OCI-LY3 (cell line): ENCODE data around the gene KRT38.
"Not testable (repeated sequence)": the region's sequence is repeated elsewhere in the genome, so short reads cannot be mapped to it uniquely, and the experiment has no call there.

Source experiments
- H2AFZ ChIP-seq: fragments of 200-600, 300-600 bp; shearing (Covaris generic); 2 replicates; pipeline ENCODE4 v1.6.0; 2014; ENCODE audit warnings: antibody characterized with exemption, low read depth, low read length
- H3K27ac ChIP-seq: fragments of 200-600, 300-600 bp; sonication (generic); 2 replicates; pipeline ENCODE4 v1.5.1; 2014; ENCODE audit warnings: mild to moderate bottlenecking, low read length, moderate library complexity, mixed read lengths
- H3K27me3 ChIP-seq: fragments of 200-600, 300-600 bp; sonication (generic); 2 replicates; pipeline ENCODE4 v1.6.1; 2014; ENCODE audit warnings: low read depth, low read length, mixed read lengths
- H3K36me3 ChIP-seq: fragments of 200-600, 300-600 bp; sonication (generic); replicated peaks from 2 replicates; pipeline ENCODE3; 2014; ENCODE audit warnings: low read depth, low read length, mixed read lengths
- H3K4me1 ChIP-seq: fragments of 300-600, 200-600 bp; sonication (generic); 2 replicates; pipeline ENCODE4 v1.6.1; 2014; ENCODE audit warnings: low read length, mixed read lengths
- H3K4me2 ChIP-seq: fragments of 200-600, 300-600 bp; sonication (generic); 2 replicates; pipeline ENCODE4 v1.6.1; 2014; ENCODE audit warnings: low read length, mixed read lengths
- H3K4me3 ChIP-seq: fragments of 300-600, 200-600 bp; sonication (generic); 2 replicates; pipeline ENCODE4 v1.5.1; 2014; ENCODE audit warnings: antibody characterized with exemption, mild to moderate bottlenecking, low read length, moderate library complexity
- H3K79me2 ChIP-seq: fragments of 300-600, 200-600 bp; shearing (Covaris generic); 2 replicates; pipeline ENCODE4 v1.6.1; 2014; ENCODE audit warnings: mild to moderate bottlenecking, low read length, mixed read lengths
- H3K9ac ChIP-seq: fragments of 300-600, 200-600 bp; shearing (Covaris generic); 2 replicates; pipeline ENCODE4 v1.6.0; 2014; ENCODE audit warnings: mild to moderate bottlenecking, low read length, moderate library complexity
- H3K9me3 ChIP-seq: fragments of 200-600, 300-600 bp; shearing (Covaris generic); 2 replicates; pipeline ENCODE4 v1.6.1; 2014; ENCODE audit warnings: low read length, mixed read lengths; ENCODE audit not compliant: insufficient read depth
- H4K20me1 ChIP-seq: fragments of 200-600, 300-600 bp; sonication (generic); 2 replicates; pipeline ENCODE4 v1.6.1; 2016; ENCODE audit warnings: low read length, mixed read lengths; ENCODE audit not compliant: insufficient read depth
- EZH2phosphoT487 ChIP-seq: fragments of 200-600 bp; shearing (Covaris generic); IDR thresholded peaks from 2 replicates; pipeline ENCODE4 v1.6.1; 2018; ENCODE audit warnings: antibody characterized with exemption, mixed run types, low read depth
- TF ChIP-seq, protein P1 (sequence below): fragments of 200-600, 300-600 bp; sonication (generic); IDR thresholded peaks from 2 replicates; pipeline ENCODE4 v1.5.1; 2014; ENCODE audit warnings: antibody characterized with exemption, low read length, low read depth

KRT38 gene

DNA sequence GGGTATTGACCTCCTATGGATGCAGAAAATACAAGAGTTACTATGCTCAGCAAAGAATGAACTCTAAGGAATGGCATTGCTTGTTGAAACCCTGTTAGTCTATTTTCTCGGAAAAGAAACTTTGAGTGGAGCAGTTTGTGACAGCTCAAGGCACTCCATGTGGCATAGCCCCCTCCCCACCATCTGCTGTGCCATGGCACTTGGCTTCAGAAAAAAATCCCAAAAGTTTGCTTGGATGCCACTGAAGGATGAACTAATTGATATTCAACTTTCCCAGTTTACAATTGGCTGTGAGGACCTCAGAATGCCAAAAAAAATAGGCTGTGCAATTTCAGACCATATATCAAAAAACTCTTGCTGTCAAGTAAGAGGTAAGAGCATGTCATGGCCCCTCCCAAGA is 45.2 kb downstream of the KRT38 start:
- H2AFZ ChIP-seq, result no peak overlapping the region
- H3K9ac ChIP-seq, result no peak overlapping the region
- no peak for TF ChIP-seq EZH2phosphoT487
- TF ChIP-seq, protein P1, sequence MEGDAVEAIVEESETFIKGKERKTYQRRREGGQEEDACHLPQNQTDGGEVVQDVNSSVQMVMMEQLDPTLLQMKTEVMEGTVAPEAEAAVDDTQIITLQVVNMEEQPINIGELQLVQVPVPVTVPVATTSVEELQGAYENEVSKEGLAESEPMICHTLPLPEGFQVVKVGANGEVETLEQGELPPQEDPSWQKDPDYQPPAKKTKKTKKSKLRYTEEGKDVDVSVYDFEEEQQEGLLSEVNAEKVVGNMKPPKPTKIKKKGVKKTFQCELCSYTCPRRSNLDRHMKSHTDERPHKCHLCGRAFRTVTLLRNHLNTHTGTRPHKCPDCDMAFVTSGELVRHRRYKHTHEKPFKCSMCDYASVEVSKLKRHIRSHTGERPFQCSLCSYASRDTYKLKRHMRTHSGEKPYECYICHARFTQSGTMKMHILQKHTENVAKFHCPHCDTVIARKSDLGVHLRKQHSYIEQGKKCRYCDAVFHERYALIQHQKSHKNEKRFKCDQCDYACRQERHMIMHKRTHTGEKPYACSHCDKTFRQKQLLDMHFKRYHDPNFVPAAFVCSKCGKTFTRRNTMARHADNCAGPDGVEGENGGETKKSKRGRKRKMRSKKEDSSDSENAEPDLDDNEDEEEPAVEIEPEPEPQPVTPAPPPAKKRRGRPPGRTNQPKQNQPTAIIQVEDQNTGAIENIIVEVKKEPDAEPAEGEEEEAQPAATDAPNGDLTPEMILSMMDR, result no peak
- peaks cover 23% of the 10 kb centered on the region for H3K27me3 ChIP-seq
- H3K27ac ChIP-seq, result no peak overlapping the region
- H4K20me1 ChIP-seq, result no peaks in the 10 kb centered on the region
- no peaks in the 10 kb centered on the region for H3K79me2 ChIP-seq
- H3K9me3 ChIP-seq, result no peaks in the 10 kb centered on the region
- no peak overlapping the region for H3K4me3 ChIP-seq
- H3K4me2 ChIP-seq, result no peak overlapping the region
- no peaks in the 10 kb centered on the region for H3K36me3 ChIP-seq
- no peaks in the 10 kb centered on the region for H3K4me1 ChIP-seq

GRCh38 chr17:41395044-41395443 is 45.7 kb downstream of the KRT38 start:
- not testable (repeated sequence) for H3K4me2 ChIP-seq, H3K27ac ChIP-seq, H3K4me1 ChIP-seq, H3K79me2 ChIP-seq, H3K9me3 ChIP-seq, H3K4me3 ChIP-seq, H2AFZ ChIP-seq, H3K36me3 ChIP-seq, H4K20me1 ChIP-seq, H3K9ac ChIP-seq
- peaks cover 17% of the 10 kb centered on the region for H3K27me3 ChIP-seq

- no peaks in the 10 kb centered on the region for H4K20me1 ChIP-seq
- H3K36me3 ChIP-seq, result no peaks in the 10 kb centered on the region
- no peaks in the 10 kb centered on the region for H3K9me3 ChIP-seq
- no peak overlapping the region for H2AFZ ChIP-seq
- peaks cover 17% of the 10 kb centered on the region for H3K27me3 ChIP-seq
- no peak overlapping the region for H3K9ac ChIP-seq
- H3K4me2 ChIP-seq, result no peak overlapping the region
- H3K4me1 ChIP-seq, result no peaks in the 10 kb centered on the region
- H3K79me2 ChIP-seq, result no peaks in the 10 kb centered on the region
- TF ChIP-seq, protein P1, result no peak
- no peak for TF ChIP-seq EZH2phosphoT487
- no peak overlapping the region for H3K4me3 ChIP-seq
- no peak overlapping the region for H3K27ac ChIP-seq
These were observed 46.4 kb downstream of the KRT38 start for GRCh38 chr17:41394254-41394996.

DNA sequence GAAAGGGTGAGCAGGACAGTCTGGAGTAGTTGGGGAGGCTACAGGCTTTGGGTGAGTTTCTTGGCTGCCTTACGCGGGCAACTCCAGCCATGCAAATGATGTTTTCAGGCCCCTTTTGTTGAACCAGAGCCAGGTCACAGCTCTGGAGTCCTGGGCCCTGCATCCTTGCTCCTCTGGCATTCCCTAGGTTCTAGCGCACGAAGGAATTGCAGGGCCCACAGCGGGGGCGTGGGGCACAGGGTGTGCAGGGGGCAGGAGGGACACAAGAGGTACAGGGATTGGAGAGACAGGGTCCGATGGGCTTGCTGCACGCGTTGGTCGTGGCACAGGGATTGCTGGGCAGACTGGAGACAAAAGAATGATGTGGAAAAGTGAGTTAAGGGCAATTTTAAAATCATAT is 47.0 kb downstream of the KRT38 start:
- TF ChIP-seq, protein P1, result no peak
- no peak for TF ChIP-seq EZH2phosphoT487
- no peaks in the 10 kb centered on the region for H3K36me3 ChIP-seq
- no peak overlapping the region for H3K9ac ChIP-seq
- H3K4me1 ChIP-seq, result no peaks in the 10 kb centered on the region
- H3K9me3 ChIP-seq, result no peaks in the 10 kb centered on the region
- H2AFZ ChIP-seq, result no peak overlapping the region
- H3K27ac ChIP-seq, result no peak overlapping the region
- no peaks in the 10 kb centered on the region for H3K79me2 ChIP-seq
- H4K20me1 ChIP-seq, result no peaks in the 10 kb centered on the region
- no peak overlapping the region for H3K4me3 ChIP-seq
- peaks cover 17% of the 10 kb centered on the region for H3K27me3 ChIP-seq
- H3K4me2 ChIP-seq, result no peak overlapping the region
